22Rv1 (cell line): ENCODE results near the gene RPP25.

Experiments
- ZFX ChIP-seq: fragments of 450-650 bp; IDR thresholded peaks from 2 replicates; pipeline ENCODE4 v1.6.1; 2017; ENCODE audit warnings: antibody characterized with exemption, borderline replicate concordance
- TF ChIP-seq, protein P1 (sequence below): fragments of 450-650 bp; IDR thresholded peaks from 2 replicates; pipeline ENCODE4 v1.5.1; 2017; ENCODE audit warnings: mild to moderate bottlenecking

DNA sequence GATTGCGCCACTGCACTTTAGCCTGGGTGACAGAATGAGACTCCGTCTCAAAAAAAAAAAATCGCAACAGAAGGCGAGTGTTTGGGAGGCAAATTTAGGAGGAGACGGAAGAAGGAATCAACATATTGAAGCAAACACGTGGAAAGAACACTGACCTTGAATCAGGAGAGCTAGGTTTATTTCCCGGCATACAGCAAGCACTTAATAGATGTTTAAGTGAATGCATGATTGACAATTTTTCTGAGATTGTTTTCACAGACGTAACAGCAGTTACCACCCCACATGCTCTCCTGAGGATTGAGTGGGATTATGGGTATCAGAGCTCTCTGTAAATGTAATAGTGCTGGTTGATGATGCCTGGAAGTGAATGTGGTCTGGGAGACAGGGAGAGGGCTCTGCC lies 5.6 kb upstream of the RPP25 start:
- TF ChIP-seq, protein P1, sequence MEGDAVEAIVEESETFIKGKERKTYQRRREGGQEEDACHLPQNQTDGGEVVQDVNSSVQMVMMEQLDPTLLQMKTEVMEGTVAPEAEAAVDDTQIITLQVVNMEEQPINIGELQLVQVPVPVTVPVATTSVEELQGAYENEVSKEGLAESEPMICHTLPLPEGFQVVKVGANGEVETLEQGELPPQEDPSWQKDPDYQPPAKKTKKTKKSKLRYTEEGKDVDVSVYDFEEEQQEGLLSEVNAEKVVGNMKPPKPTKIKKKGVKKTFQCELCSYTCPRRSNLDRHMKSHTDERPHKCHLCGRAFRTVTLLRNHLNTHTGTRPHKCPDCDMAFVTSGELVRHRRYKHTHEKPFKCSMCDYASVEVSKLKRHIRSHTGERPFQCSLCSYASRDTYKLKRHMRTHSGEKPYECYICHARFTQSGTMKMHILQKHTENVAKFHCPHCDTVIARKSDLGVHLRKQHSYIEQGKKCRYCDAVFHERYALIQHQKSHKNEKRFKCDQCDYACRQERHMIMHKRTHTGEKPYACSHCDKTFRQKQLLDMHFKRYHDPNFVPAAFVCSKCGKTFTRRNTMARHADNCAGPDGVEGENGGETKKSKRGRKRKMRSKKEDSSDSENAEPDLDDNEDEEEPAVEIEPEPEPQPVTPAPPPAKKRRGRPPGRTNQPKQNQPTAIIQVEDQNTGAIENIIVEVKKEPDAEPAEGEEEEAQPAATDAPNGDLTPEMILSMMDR: no peak
- TF ChIP-seq ZFX: no peak
